ENCODE data around the gene ABHD4. TPM values are rescaled to one million over a fixed set of nuclear protein-coding genes. Genes with fewer than 3 reads are reported as not detected.

Gene ABHD4
- total and polyA plus RNA-seq, 10 of the 15 experiments (the other 5 are each of a cell fraction or from before 2014, with no cell fraction given) = 5.4 to 28.7 (median 10.8) TPM

- Histone ChIP-seq H2AFZ (ENCODE audit: control insufficient read depth, low read depth, low read length) (no peak overlapping the region), H3K4me3 (no peak overlapping the region), H3K36me3 (ENCODE audit: control insufficient read depth in 2 of 2, insufficient read depth in 2 of 2, low read length in 1 of 2) (no peaks in the 10 kb centered on the region), H3K4me2 (ENCODE audit: control insufficient read depth, insufficient read depth) (no peak overlapping the region), H3K4me1 (ENCODE audit: control insufficient read depth, insufficient read depth, low read length) (peaks cover 12% of the 10 kb centered on the region), H4K20me1 (ENCODE audit: control insufficient read depth, insufficient read depth) (no peaks in the 10 kb centered on the region), H3K79me2 (ENCODE audit: control insufficient read depth, insufficient read depth, low read length) (no peaks in the 10 kb centered on the region), H3K9me3 (replicated peaks; ENCODE audit: control insufficient read depth, insufficient read depth, low read length) (no peaks in the 10 kb centered on the region), H3K9ac (ENCODE audit: control insufficient read depth, insufficient read depth, low read length) (no peak overlapping the region), H3K27me3 (replicated peaks in 1 of 2; ENCODE audit: control insufficient read depth in 2 of 2, insufficient read depth in 2 of 2, low read length in 1 of 2) (no peaks in the 10 kb centered on the region; a peak in 1 of 4 replicates), H3K27ac (ENCODE audit: control insufficient read depth, insufficient read depth) (no peak overlapping the region)
- DNase-seq (ENCODE audit: low read depth, low spot score) = no peak
- intact Hi-C loops (cut with micrococcal nuclease; ENCODE audit: unreplicated experiment) (no loop called here), in situ Hi-C loops (cut with MboI) (no loop called here)
- TF ChIP-seq HSF1 (IDR thresholded peaks at IDR 0.05; ENCODE audit: low read depth, low read length) = no peak
- TF ChIP-seq CTCF (IDR thresholded peaks at IDR 0.05 in 2 of 3, conservative IDR thresholded peaks at IDR 0.05 in 1 of 3; ENCODE audit: control insufficient read depth in 2 of 3, extremely low read depth in 1 of 3, insufficient read depth in 1 of 3, low read depth in 3 of 3, low read length in 3 of 3) = no peak
- no peak for TF ChIP-seq NR2C2 (IDR thresholded peaks at IDR 0.05; ENCODE audit: borderline replicate concordance, control insufficient read depth, insufficient read length, low read depth)
- TF ChIP-seq NKRF (conservative IDR thresholded peaks at IDR 0.05) = no peak
- no peak for TF ChIP-seq MYB (IDR thresholded peaks at IDR 0.05; ENCODE audit: borderline replicate concordance, low read depth, low read length)
- TF ChIP-seq KAT2A (conservative IDR thresholded peaks at IDR 0.05; ENCODE audit: control insufficient read depth, low read depth, low read length) = no peak
- ChIA-PET SMC1A (ENCODE audit: uncharacterized antibody, unreplicated experiment) (interaction anchor here (0.7 to 7.4 kb wide), 2 partner anchors 9 to 67 kb away, joined by 3 to 72 read pairs; partner anchors contain the start of gene DAD1), CTCF (interaction anchor here (1.6 to 5.5 kb wide), 2 partner anchors 25 to 256 kb away, joined by 4 to 48 read pairs; no protein-coding TSS in a partner anchor), POLR2A (interaction anchor here (6.0 kb wide), 1 partner anchor 9 kb away, joined by 91 read pairs; the partner anchor contains the start of gene DAD1), RAD21 (ENCODE audit: unreplicated experiment) (interaction anchor here (1.9 to 4.1 kb wide), 2 partner anchors 26 to 57 kb away, joined by 7 to 29 read pairs; no protein-coding TSS in a partner anchor)
- no TSS peak for BruUV-seq (replicated peaks)
- ATAC-seq = no peak
- 36% methylated on average over 3 of the region's 3 CpGs for WGBS (ENCODE audit: insufficient coverage, insufficient replicate concordance, low lambda C conversion rate, missing lambda C conversion rate)
- no peak for FAIRE-seq
Measured at GRCh38 chr14:22596354-22596879, 1.7 kb upstream of the ABHD4 start.
